H1 (cell line): ENCODE data around the gene CHTF18. TPM values are rescaled to one million over a fixed set of nuclear protein-coding genes. Genes with fewer than 3 reads are reported as not detected.

ENCODE experiments used
- CTCF ChIA-PET: fragments of 300-600 bp; sonication (Branson Sonifier 250); formaldehyde crosslinking; loops from one replicate; lab custom pipeline; 2021; ENCODE audit not compliant: partially characterized antibody; lab: Charles Lee
- POLR2A ChIA-PET: fragments of 300-600 bp; sonication (Branson Sonifier 250); formaldehyde crosslinking; loops from one replicate; lab custom pipeline; 2021; ENCODE audit warnings: inconsistent platforms; ENCODE audit not compliant: partially characterized antibody; lab: Charles Lee
- DNase-seq, 2 experiments: peaks; one replicate each; pipeline versions ENCODE4 v3.0.0 to v3.0.0-alpha.2; 2010 to 2022; ENCODE audit warnings: low spot score in 2 of 2, low read depth in 1 of 2, mixed read lengths in 1 of 2
- FAIRE-seq: peaks from 2 replicates; lab custom pipeline; 2011; peaks lifted over from hg19 to GRCh38; lab: Jason Lieb, UNC
- H2AFZ ChIP-seq: 2 replicates; pipeline ENCODE4 v1.8.1; 2012; ENCODE audit warnings: low read length, inconsistent platforms
- H2AK5ac ChIP-seq: 2 replicates; pipeline ENCODE4 v1.6.1; 2013; ENCODE audit warnings: low read depth, low read length
- H2BK120ac ChIP-seq: replicated peaks from 2 replicates; pipeline ENCODE3; 2013; ENCODE audit warnings: low read depth, low read length, inconsistent platforms
- H2BK12ac ChIP-seq: 2 replicates; pipeline ENCODE4 v1.6.1; 2013; ENCODE audit warnings: low read depth, low read length
- H2BK15ac ChIP-seq: 2 replicates; pipeline ENCODE4 v1.6.1; 2013; ENCODE audit warnings: low read length
- H2BK20ac ChIP-seq: 2 replicates; pipeline ENCODE4 v1.6.1; 2013; ENCODE audit warnings: low read length
- H2BK5ac ChIP-seq: 2 replicates; pipeline ENCODE4 v1.6.1; 2013; ENCODE audit warnings: low read depth, low read length
- H3K14ac ChIP-seq: 2 replicates; pipeline ENCODE4 v1.6.1; 2013; ENCODE audit warnings: inconsistent platforms; ENCODE audit not compliant: insufficient read length
- H3K18ac ChIP-seq: 2 replicates; pipeline ENCODE4 v1.6.1; 2013; ENCODE audit warnings: low read length; ENCODE audit errors: extremely low read depth
- H3K23ac ChIP-seq: 2 replicates; pipeline ENCODE4 v1.6.1; 2013; ENCODE audit warnings: inconsistent platforms; ENCODE audit not compliant: insufficient read length
- H3K23me2 ChIP-seq: 2 replicates; pipeline ENCODE4 v1.6.1; 2013; ENCODE audit warnings: low read depth, low read length
- H3K27ac ChIP-seq: 2 replicates; pipeline ENCODE4 v1.6.1; 2011; ENCODE audit warnings: low read depth, low read length, inconsistent platforms
- H3K27me3 ChIP-seq, 4 experiments: replicated peaks in 1 of 4; 1 replicate in 1 of 4; 2 replicates in 3 of 4; pipeline versions ENCODE4 v1.6.1 to v1.8.1; 2011 to 2013; ENCODE audit warnings: low read length in 3 of 4, mild to moderate bottlenecking in 3 of 4, inconsistent platforms in 2 of 4, mixed read lengths in 2 of 4, moderate library complexity in 1 of 4; ENCODE audit not compliant: control insufficient read depth in 3 of 4, insufficient read depth in 3 of 4; ENCODE audit errors: extremely low read depth in 1 of 4
- H3K36me3 ChIP-seq, 4 experiments: 2 replicates each; pipeline versions ENCODE4 v1.6.1 to v1.8.1; 2011 to 2013; ENCODE audit warnings: mild to moderate bottlenecking in 4 of 4, low read length in 3 of 4, moderate library complexity in 2 of 4, control low read depth in 1 of 4, inconsistent platforms in 1 of 4; ENCODE audit not compliant: insufficient read depth in 4 of 4, control insufficient read depth in 2 of 4
- H3K4ac ChIP-seq: replicated peaks from 2 replicates; pipeline ENCODE3; 2013; ENCODE audit warnings: low read length, low read depth, mixed read lengths, inconsistent platforms; ENCODE audit not compliant: insufficient read length
- H3K4me1 ChIP-seq, 4 experiments: replicated peaks in 1 of 4; 1 replicate in 1 of 4; 2 replicates in 3 of 4; pipeline versions ENCODE4 v1.6.1 to v1.8.1; 2011 to 2013; ENCODE audit warnings: low read length in 3 of 4, inconsistent platforms in 2 of 4, mixed read lengths in 1 of 4; ENCODE audit not compliant: insufficient read depth in 4 of 4, control insufficient read depth in 3 of 4
- H3K4me2 ChIP-seq, 2 experiments: 2 replicates each; pipeline versions ENCODE4 v1.6.1 to v1.8.1; 2011 to 2013; ENCODE audit warnings: low read depth in 2 of 2, low read length in 2 of 2, control low read depth in 1 of 2, inconsistent platforms in 1 of 2, mild to moderate bottlenecking in 1 of 2; ENCODE audit not compliant: insufficient read depth in 1 of 2
- H3K4me3 ChIP-seq, 4 experiments: fragments of 200-600, 300-600 bp in 1 of 4; sonication (generic), shearing (Covaris generic), sonication (Bioruptor Twin) in 1 of 4; 2 replicates each; pipeline versions ENCODE4 v1.5.1 to v1.8.1; 2011 to 2016; ENCODE audit warnings: low read length in 4 of 4, low read depth in 3 of 4, control low read depth in 2 of 4, inconsistent platforms in 2 of 4, mild to moderate bottlenecking in 2 of 4, mixed read lengths in 1 of 4, moderate library complexity in 1 of 4; ENCODE audit not compliant: insufficient read depth in 2 of 4; ENCODE audit errors: extremely low read depth in 1 of 4
- H3K56ac ChIP-seq: replicated peaks from 2 replicates; pipeline ENCODE3; 2013; ENCODE audit warnings: low read depth, mild to moderate bottlenecking, mixed read lengths, low read length, inconsistent platforms; ENCODE audit not compliant: insufficient read length
- H3K79me1 ChIP-seq: 2 replicates; pipeline ENCODE4 v1.6.1; 2013; ENCODE audit warnings: low read depth, low read length, control low read depth
- H3K79me2 ChIP-seq, 2 experiments: 2 replicates each; pipeline versions ENCODE4 v1.6.1 to v1.8.1; 2012 to 2013; ENCODE audit warnings: low read length in 2 of 2, mild to moderate bottlenecking in 2 of 2, inconsistent platforms in 1 of 2; ENCODE audit not compliant: insufficient read depth in 2 of 2, control insufficient read depth in 1 of 2
- H3K9ac ChIP-seq, 4 experiments: replicated peaks in 1 of 4; 1 replicate in 1 of 4; 2 replicates in 3 of 4; pipeline versions ENCODE4 v1.6.1 to v1.8.1; 2011 to 2013; ENCODE audit warnings: low read depth in 3 of 4, low read length in 3 of 4, control low read depth in 2 of 4, mild to moderate bottlenecking in 2 of 4, moderate library complexity in 2 of 4, inconsistent platforms in 1 of 4; ENCODE audit errors: extremely low read depth in 1 of 4
- H3K9me3 ChIP-seq, 2 experiments: 2 replicates each; pipeline versions ENCODE4 v1.6.1 to v1.8.1; 2012 to 2013; ENCODE audit warnings: mild to moderate bottlenecking in 2 of 2, moderate library complexity in 2 of 2, control low read depth in 1 of 2, inconsistent platforms in 1 of 2, low read depth in 1 of 2, low read length in 1 of 2, mixed read lengths in 1 of 2; ENCODE audit not compliant: insufficient read depth in 2 of 2
- H4K20me1 ChIP-seq, 2 experiments: replicated peaks in 1 of 2; 2 replicates each; pipeline versions ENCODE3 to v1.8.1; 2011 to 2013; ENCODE audit warnings: inconsistent platforms in 2 of 2, low read length in 2 of 2, mild to moderate bottlenecking in 1 of 2; ENCODE audit not compliant: insufficient read depth in 2 of 2, control insufficient read depth in 1 of 2
- H4K5ac ChIP-seq: 2 replicates; pipeline ENCODE4 v1.6.1; 2013; ENCODE audit warnings: low read length, low read depth, mixed read lengths, inconsistent platforms; ENCODE audit not compliant: insufficient read length
- H4K8ac ChIP-seq: 2 replicates; pipeline ENCODE4 v1.8.0; 2013; ENCODE audit warnings: mild to moderate bottlenecking, moderate library complexity, low read length, inconsistent platforms; ENCODE audit not compliant: insufficient read depth; ENCODE audit errors: extremely low read depth
- H4K91ac ChIP-seq: replicated peaks from 2 replicates; pipeline ENCODE3; 2013; ENCODE audit warnings: low read length, mixed read lengths, inconsistent platforms; ENCODE audit not compliant: insufficient read length
- ASH2L ChIP-seq: fragments of 200-600, 300-600 bp; sonication (generic); IDR thresholded peaks from one replicate; pipeline ENCODE4 v1.7.1; 2017; ENCODE audit warnings: low read length
- BRCA1 ChIP-seq: IDR thresholded peaks from 2 replicates; pipeline ENCODE4 v1.6.1; 2012; ENCODE audit warnings: low read depth, low read length, improper control_type of control experiment
- CEBPB ChIP-seq: IDR thresholded peaks from 2 replicates; pipeline ENCODE4 v1.6.1; 2012; ENCODE audit warnings: low read depth, low read length
- CHD2 ChIP-seq: IDR thresholded peaks from 2 replicates; pipeline ENCODE4 v1.6.1; 2012; ENCODE audit warnings: low read length, improper control_type of control experiment
- EGR1 ChIP-seq: IDR thresholded peaks from 2 replicates; pipeline ENCODE4 v1.6.1; 2011; ENCODE audit warnings: low read depth, low read length, borderline replicate concordance
- KDM4A ChIP-seq: IDR thresholded peaks from one replicate; pipeline ENCODE4 v1.7.1; 2012; ENCODE audit warnings: low read depth, mild to moderate bottlenecking, moderate library complexity, low read length, inconsistent platforms; ENCODE audit not compliant: severe bottlenecking
- SIN3A ChIP-seq, 2 experiments: IDR thresholded peaks in 1 of 2; conservative IDR thresholded peaks in 1 of 2; 2 replicates each; pipeline ENCODE4 v1.6.1; 2011 to 2012; ENCODE audit warnings: low read length in 2 of 2, improper control_type of control experiment in 1 of 2, low read depth in 1 of 2, mild to moderate bottlenecking in 1 of 2
- WGBS, 2 experiments: shearing (Covaris generic) in 1 of 2; methylation state at CpG; one replicate each; pipeline versions ENCODE4 v1.1.6 to v1.1.7; 2013 to 2015; ENCODE audit warnings: low lambda C conversion rate in 2 of 2, mixed read lengths in 2 of 2, inconsistent platforms in 1 of 2, low coverage in 1 of 2, missing lambda C conversion rate in 1 of 2; ENCODE audit not compliant: insufficient replicate concordance in 2 of 2, insufficient coverage in 1 of 2, insufficient read length in 1 of 2; ENCODE audit errors: extremely low coverage in 1 of 2, missing lambda C conversion rate in 1 of 2; 5-methylcytosine and 5-hydroxymethylcytosine counted together
- polyA plus RNA-seq, 7 experiments: library from polyadenylated mRNA; depleted of rRNA in 3 of 7; stranded (reverse) in 5 of 7; unstranded in 2 of 7; fragments of >200 nt in 5 of 7; fragments of 200-250 nt in 2 of 7; gene quantifications; 1 replicate in 5 of 7; 2 replicates in 1 of 7; 4 replicates in 1 of 7; pipeline versions ENCODE4 v1.2.1 to v1.2.3, GENCODE V29; 2011 to 2013; ENCODE audit warnings: missing spikeins in 2 of 7, mixed read lengths in 2 of 7
- total RNA-seq: library from RNA; stranded (reverse); fragmentation: NEBNext Ultra II Directional; extraction: Animal tissue kit (Norgen Biotek cat#: 25700); gene quantifications from 2 replicates; pipeline ENCODE4 v1.2.1, GENCODE V29; 2021

Gene CHTF18
- total and polyA plus RNA-seq, 2 of the 8 experiments (the other 6 are each of a cell fraction or from before 2014, with no cell fraction given) = 75.3 to 104 TPM

DNA sequence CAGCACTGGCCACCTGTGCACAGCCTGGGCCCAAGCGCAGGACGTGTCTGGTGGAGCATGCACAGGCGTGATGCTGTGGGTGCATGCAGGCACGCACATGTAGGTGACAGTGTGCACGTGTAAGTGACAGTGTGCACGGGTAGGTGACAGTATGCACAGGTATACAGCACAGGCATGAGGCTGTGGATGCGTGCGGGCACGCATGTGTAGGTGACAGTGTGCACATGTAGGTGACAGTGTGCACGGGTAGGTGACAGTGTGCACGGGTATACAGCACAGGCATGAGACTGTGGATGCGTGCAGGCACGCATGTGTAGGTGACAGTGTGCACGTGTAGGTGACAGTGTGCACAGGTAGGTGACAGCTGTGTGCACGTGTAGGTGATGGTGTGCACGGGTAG, 8.1 kb upstream of the CHTF18 start:
- no peaks in the 10 kb centered on the region; the same call in 1 of the 2 replicates for H3K23me2 ChIP-seq
- H2BK120ac ChIP-seq = no peak overlapping the region
- H3K79me1 ChIP-seq = no peaks in the 10 kb centered on the region
- no peak overlapping the region for H2AK5ac ChIP-seq
- H3K79me2 ChIP-seq = no peaks in the 10 kb centered on the region
- no peaks in the 10 kb centered on the region for H3K9me3 ChIP-seq
- no peak overlapping the region for H3K14ac ChIP-seq
- H3K4me1 ChIP-seq = peaks cover 0 to 2% (median under 1%) of the 10 kb centered on the region in 4 experiments; a peak in 2 of 7 replicates
- no peak overlapping the region for H4K5ac ChIP-seq
- TF ChIP-seq CHD2 (no peak), EGR1 (no peak), KDM4A (no peak), SIN3A (conservative IDR thresholded peaks at IDR 0.05 in 1 of 2, IDR thresholded peaks at IDR 0.05 in 1 of 2; ENCODE audit: low read depth in 1 of 2, low read length in 2 of 2) (no peak), CEBPB (no peak), ASH2L (no peak), BRCA1 (no peak)
- no peak overlapping the region for H2AFZ ChIP-seq
- H3K4ac ChIP-seq = no peak overlapping the region
- no peak overlapping the region for H3K23ac ChIP-seq
- peaks cover 0 to 3% (median under 1%) of the 10 kb centered on the region in 4 experiments; a peak in 3 of 7 replicates for H3K27me3 ChIP-seq
- no peaks in the 10 kb centered on the region for H3K36me3 ChIP-seq
- DNase-seq (no peak), FAIRE-seq (no peak)
- H3K9ac ChIP-seq = no peak overlapping the region
- H4K91ac ChIP-seq = no peak overlapping the region
- WGBS, 2 experiments = 90% methylated on average over 16 of the region's 16 CpGs; no CpG with 5 or more reads in 1 of the 2 experiments
- H3K4me2 ChIP-seq = no peak overlapping the region
- CTCF ChIA-PET = interaction anchor here (0.6 to 13.7 kb wide), 7 partner anchors 10 to 584 kb away, joined by 3 to 424 read pairs (median 4); partner anchors contain the start of genes ANTKMT, CCDC78, CIAO3 and HAGHL
- H4K8ac ChIP-seq = no peak overlapping the region
- H3K18ac ChIP-seq = no peak overlapping the region
- no peak overlapping the region for H3K4me3 ChIP-seq
- no peak overlapping the region for H3K27ac ChIP-seq
- H2BK12ac ChIP-seq = 0 out of 2 replicates have a peak overlapping the region, but pooled peaks have one; percentile 17
- H3K56ac ChIP-seq = no peak overlapping the region
- POLR2A ChIA-PET = interaction anchor here (0.7 to 1.0 kb wide), 3 partner anchors 35 to 60 kb away, joined by 3 to 4 read pairs (median 4); no protein-coding TSS in a partner anchor
- H4K20me1 ChIP-seq = peaks cover 2 to 6% of the 10 kb centered on the region in 2 experiments
- 0 out of 2 replicates have a peak overlapping the region, but pooled peaks have one; percentile 16 for H2BK5ac ChIP-seq
- H2BK15ac ChIP-seq = no peak overlapping the region
- H2BK20ac ChIP-seq = no peak overlapping the region
